ENCODE results near the gene CHD6. TPM values are rescaled to one million over a fixed set of nuclear protein-coding genes. Genes with fewer than 3 reads are reported as not detected.
A peak's percentile ranks its signal among the peaks of the same experiment; 100 is the strongest.

The CHD6 gene
- total and polyA plus RNA-seq, 4 donors = 3.3 to 23.4 (median 18.2) TPM

DNA sequence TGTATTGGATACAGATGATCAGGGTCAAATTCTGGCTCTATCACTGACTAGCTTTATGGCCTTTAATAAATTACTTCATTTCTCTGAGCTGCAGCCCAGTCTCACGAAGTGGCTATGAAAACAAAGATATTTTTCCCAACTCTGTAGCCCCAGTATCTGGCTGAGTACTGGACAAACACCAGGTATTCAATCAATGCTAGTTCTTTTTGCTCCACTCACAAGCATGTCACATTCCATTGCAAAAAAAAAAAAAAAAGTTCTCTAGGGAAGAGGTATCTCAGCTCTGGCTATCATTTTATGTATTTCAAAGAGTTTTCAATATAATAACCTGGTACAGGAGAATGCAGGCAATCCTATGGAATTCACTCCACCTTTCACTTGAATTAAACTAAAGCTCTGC lies 3.1 kb downstream of the CHD6 start:
- DNase-seq (ENCODE audit: low spot score) = no peak
- Histone ChIP-seq H3K4me3 (ENCODE audit: low read depth in 1 of 3, low read length in 3 of 3) (no peak overlapping the region), H3K9ac (ENCODE audit: low read depth in 1 of 2, low read length in 2 of 2) (no peak overlapping the region), H3K4me1 (ENCODE audit: control insufficient read depth in 4 of 4, insufficient read depth in 4 of 4, low read length in 3 of 4) (peaks cover 2 to 35% (median 27%) of the 10 kb centered on the region in 4 donors), H3K27ac (ENCODE audit: low read depth in 1 of 2, low read length in 2 of 2) (no peak overlapping the region), H3K36me3 (ENCODE audit: control insufficient read depth in 4 of 4, insufficient read depth in 3 of 4, low read depth in 1 of 4, low read length in 3 of 4) (no peaks in the 10 kb centered on the region), H3K9me3 (ENCODE audit: control insufficient read depth in 4 of 4, low read length in 3 of 4) (no peaks in the 10 kb centered on the region), H3K27me3 (ENCODE audit: control insufficient read depth in 4 of 4, insufficient read depth in 4 of 4, low read length in 3 of 4) (no peaks in the 10 kb centered on the region)
- 39% methylated on average over 1 of the region's 1 CpG for WGBS
- TF ChIP-seq NR2F2 (IDR thresholded peaks at IDR 0.05) = no peak
- peak in 1 of 2 donors; percentile 5 for TF ChIP-seq HNF4A (conservative IDR thresholded peaks at IDR 0.05)

DNA sequence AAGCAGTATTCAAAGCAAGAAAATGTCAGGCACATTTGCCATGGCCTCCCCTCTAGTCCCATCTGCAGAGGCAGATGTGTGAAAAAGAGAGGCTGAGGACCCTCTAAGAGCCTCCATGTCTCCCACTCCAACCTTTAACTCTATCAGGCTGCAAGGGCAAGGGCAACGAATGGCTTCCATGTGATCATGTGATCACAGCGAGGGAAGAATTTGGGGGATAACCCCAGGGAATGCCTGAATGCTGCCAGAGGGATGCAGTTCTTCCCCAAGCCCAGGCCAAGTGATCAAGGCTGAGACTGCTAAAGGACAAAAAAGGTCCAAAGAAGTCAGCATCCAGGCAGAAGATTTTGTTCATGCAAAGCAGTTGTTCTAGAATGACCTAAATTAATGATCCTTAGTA lies 4.9 kb downstream of the CHD6 start:
- Histone ChIP-seq H3K4me3 (ENCODE audit: low read depth in 1 of 3, low read length in 3 of 3) (no peak overlapping the region), H3K9ac (ENCODE audit: low read depth in 1 of 2, low read length in 2 of 2) (no peak overlapping the region), H3K36me3 (ENCODE audit: control insufficient read depth in 4 of 4, insufficient read depth in 3 of 4, low read depth in 1 of 4, low read length in 3 of 4) (no peaks in the 10 kb centered on the region), H3K4me1 (ENCODE audit: control insufficient read depth in 4 of 4, insufficient read depth in 4 of 4, low read length in 3 of 4) (peaks cover 2 to 30% (median 25%) of the 10 kb centered on the region in 4 donors), H3K27ac (ENCODE audit: low read depth in 1 of 2, low read length in 2 of 2) (no peak overlapping the region), H3K9me3 (ENCODE audit: control insufficient read depth in 4 of 4, low read length in 3 of 4) (no peaks in the 10 kb centered on the region), H3K27me3 (ENCODE audit: control insufficient read depth in 4 of 4, insufficient read depth in 4 of 4, low read length in 3 of 4) (no peaks in the 10 kb centered on the region)
- DNase-seq (ENCODE audit: low spot score) = no peak
- WGBS = 95% methylated on average over 2 of the region's 2 CpGs
- TF ChIP-seq SP1 (IDR thresholded peaks at IDR 0.05) (no peak), CTCF (IDR thresholded peaks at IDR 0.05; ENCODE audit: low read depth, low read length, missing input control) (no peak), YY1 (IDR thresholded peaks at IDR 0.05) (no peak), HNF4A (conservative IDR thresholded peaks at IDR 0.05) (no peak), GABPA (IDR thresholded peaks at IDR 0.05 in 1 of 2, conservative IDR thresholded peaks at IDR 0.05 in 1 of 2) (no peak), REST (IDR thresholded peaks at IDR 0.05) (no peak), FOXA1 (IDR thresholded peaks at IDR 0.05) (no peak), EGR1 (IDR thresholded peaks at IDR 0.05; ENCODE audit: low read depth in 2 of 2) (no peak), RXRA (IDR thresholded peaks at IDR 0.05) (no peak), JUND (IDR thresholded peaks at IDR 0.05) (no peak), NR2F2 (IDR thresholded peaks at IDR 0.05) (no peak), TAF1 (conservative IDR thresholded peaks at IDR 0.05) (no peak), RAD21 (IDR thresholded peaks at IDR 0.05) (no peak), FOXA2 (IDR thresholded peaks at IDR 0.05) (no peak)
- TF ChIP-seq, protein P1, sequence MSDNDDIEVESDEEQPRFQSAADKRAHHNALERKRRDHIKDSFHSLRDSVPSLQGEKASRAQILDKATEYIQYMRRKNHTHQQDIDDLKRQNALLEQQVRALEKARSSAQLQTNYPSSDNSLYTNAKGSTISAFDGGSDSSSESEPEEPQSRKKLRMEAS (IDR thresholded peaks at IDR 0.05) = no peak
- TF ChIP-seq, protein P2, sequence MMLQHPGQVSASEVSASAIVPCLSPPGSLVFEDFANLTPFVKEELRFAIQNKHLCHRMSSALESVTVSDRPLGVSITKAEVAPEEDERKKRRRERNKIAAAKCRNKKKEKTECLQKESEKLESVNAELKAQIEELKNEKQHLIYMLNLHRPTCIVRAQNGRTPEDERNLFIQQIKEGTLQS (IDR thresholded peaks at IDR 0.05) = no peak
- TF ChIP-seq, protein P3, sequence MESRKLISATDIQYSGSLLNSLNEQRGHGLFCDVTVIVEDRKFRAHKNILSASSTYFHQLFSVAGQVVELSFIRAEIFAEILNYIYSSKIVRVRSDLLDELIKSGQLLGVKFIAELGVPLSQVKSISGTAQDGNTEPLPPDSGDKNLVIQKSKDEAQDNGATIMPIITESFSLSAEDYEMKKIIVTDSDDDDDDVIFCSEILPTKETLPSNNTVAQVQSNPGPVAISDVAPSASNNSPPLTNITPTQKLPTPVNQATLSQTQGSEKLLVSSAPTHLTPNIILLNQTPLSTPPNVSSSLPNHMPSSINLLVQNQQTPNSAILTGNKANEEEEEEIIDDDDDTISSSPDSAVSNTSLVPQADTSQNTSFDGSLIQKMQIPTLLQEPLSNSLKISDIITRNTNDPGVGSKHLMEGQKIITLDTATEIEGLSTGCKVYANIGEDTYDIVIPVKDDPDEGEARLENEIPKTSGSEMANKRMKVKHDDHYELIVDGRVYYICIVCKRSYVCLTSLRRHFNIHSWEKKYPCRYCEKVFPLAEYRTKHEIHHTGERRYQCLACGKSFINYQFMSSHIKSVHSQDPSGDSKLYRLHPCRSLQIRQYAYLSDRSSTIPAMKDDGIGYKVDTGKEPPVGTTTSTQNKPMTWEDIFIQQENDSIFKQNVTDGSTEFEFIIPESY (IDR thresholded peaks at IDR 0.05) = no peak

Data from liver (tissue), 9 donors.